A549 (cell line): ENCODE results near the gene NDUFA1.

Source experiments
- CHD4 ChIP-seq: fragments of 200-600 bp; sonication (generic); IDR thresholded peaks from 2 replicates; pipeline ENCODE4 v1.6.1; 2016; ENCODE audit warnings: antibody characterized with exemption, mild to moderate bottlenecking, borderline replicate concordance
- ESRRA ChIP-seq: fragments of 150-350 bp; IDR thresholded peaks from 2 replicates; pipeline ENCODE4 v1.6.1; 2014; ENCODE audit warnings: mild to moderate bottlenecking, low read length, borderline replicate concordance
- JUN ChIP-seq, 2 experiments: fragments of >200 bp; sonication (Bioruptor Twin); formaldehyde crosslinking; IDR thresholded peaks; 2 replicates in 1 of 2; 3 replicates in 1 of 2; pipeline ENCODE4 v1.6.1; 2016 to 2017
- POLR2A ChIP-seq: IDR thresholded peaks from 2 replicates; pipeline ENCODE4 v1.6.1; 2012; ENCODE audit warnings: mild to moderate bottlenecking, low read length
- RAD21 ChIP-seq, 2 experiments: fragments of >200 bp in 1 of 2; sonication (Bioruptor Twin) in 1 of 2; formaldehyde crosslinking in 1 of 2; IDR thresholded peaks in 1 of 2; conservative IDR thresholded peaks in 1 of 2; 2 replicates in 1 of 2; 3 replicates in 1 of 2; pipeline ENCODE4 v1.6.1; 2012 to 2018; ENCODE audit warnings: inconsistent platforms in 1 of 2
- RARB ChIP-seq: fragments of 250-450 bp; sonication (Bioruptor Pico); IDR thresholded peaks from 2 replicates; pipeline ENCODE4 v1.8.0; 2021; ENCODE audit warnings: mild to moderate bottlenecking, moderate library complexity
- RCOR1 ChIP-seq: fragments of 150-350 bp; IDR thresholded peaks from 2 replicates; pipeline ENCODE4 v1.6.1; 2014; ENCODE audit warnings: antibody characterized with exemption, low read length, low read depth
- RFX5 ChIP-seq: fragments of 450-650 bp; IDR thresholded peaks from 2 replicates; pipeline ENCODE4 v1.7.1; 2014; ENCODE audit warnings: antibody characterized with exemption, mild to moderate bottlenecking, moderate library complexity
- TF ChIP-seq, protein P1 (sequence below): fragments of >200 bp; sonication (Bioruptor Twin); formaldehyde crosslinking; IDR thresholded peaks from 3 replicates; pipeline ENCODE4 v1.5.1; 2016
- TF ChIP-seq, protein P2 (sequence below): IDR thresholded peaks from 2 replicates; pipeline ENCODE4 v1.6.1; 2012

DNA sequence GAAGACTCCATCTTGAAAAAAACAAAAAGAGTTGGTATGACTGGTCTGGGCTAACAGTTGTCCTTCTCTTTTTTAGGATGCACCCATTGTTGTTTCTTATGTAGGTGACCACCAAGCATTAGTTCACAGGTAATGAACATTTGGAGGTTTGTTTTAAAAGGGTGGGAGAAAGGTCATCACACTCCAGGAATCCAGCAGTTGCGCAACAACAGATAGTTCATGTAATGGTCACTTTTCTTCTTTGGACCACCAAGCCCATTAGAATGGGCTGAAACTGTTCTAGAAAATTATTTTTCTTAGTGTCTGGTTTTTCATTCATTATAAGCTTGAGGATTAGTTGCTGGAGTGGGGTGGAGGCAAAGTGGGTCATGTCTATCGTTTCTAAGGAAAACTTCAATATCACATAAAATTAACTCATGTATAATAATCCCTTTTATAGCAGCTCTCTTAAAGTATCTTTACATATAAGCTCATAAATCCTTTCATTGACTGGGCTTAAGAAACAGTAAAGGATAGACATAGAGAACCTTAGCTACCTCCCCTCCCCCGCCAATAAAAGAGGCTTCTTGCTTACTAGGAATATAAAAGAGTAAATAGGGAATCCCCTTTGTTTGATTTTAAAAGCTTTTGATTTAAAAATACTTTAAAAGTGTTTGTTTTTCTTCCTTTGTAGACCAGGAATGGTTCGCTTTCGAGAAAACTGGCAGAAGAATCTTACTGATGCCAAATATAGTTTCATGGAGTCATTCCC lies 48.4 kb downstream of the NDUFA1 start:
- no peak for TF ChIP-seq JUN (IDR thresholded peaks at IDR 0.05)
- TF ChIP-seq, protein P1, sequence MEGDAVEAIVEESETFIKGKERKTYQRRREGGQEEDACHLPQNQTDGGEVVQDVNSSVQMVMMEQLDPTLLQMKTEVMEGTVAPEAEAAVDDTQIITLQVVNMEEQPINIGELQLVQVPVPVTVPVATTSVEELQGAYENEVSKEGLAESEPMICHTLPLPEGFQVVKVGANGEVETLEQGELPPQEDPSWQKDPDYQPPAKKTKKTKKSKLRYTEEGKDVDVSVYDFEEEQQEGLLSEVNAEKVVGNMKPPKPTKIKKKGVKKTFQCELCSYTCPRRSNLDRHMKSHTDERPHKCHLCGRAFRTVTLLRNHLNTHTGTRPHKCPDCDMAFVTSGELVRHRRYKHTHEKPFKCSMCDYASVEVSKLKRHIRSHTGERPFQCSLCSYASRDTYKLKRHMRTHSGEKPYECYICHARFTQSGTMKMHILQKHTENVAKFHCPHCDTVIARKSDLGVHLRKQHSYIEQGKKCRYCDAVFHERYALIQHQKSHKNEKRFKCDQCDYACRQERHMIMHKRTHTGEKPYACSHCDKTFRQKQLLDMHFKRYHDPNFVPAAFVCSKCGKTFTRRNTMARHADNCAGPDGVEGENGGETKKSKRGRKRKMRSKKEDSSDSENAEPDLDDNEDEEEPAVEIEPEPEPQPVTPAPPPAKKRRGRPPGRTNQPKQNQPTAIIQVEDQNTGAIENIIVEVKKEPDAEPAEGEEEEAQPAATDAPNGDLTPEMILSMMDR, result no peak
- no peak for TF ChIP-seq RARB
- TF ChIP-seq RFX5, result no peak
- TF ChIP-seq POLR2A, result no peak
- TF ChIP-seq RCOR1, result no peak
- TF ChIP-seq, protein P2, sequence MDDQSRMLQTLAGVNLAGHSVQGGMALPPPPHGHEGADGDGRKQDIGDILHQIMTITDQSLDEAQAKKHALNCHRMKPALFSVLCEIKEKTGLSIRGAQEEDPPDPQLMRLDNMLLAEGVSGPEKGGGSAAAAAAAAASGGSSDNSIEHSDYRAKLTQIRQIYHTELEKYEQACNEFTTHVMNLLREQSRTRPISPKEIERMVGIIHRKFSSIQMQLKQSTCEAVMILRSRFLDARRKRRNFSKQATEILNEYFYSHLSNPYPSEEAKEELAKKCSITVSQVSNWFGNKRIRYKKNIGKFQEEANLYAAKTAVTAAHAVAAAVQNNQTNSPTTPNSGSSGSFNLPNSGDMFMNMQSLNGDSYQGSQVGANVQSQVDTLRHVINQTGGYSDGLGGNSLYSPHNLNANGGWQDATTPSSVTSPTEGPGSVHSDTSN, result no peak
- no peak for TF ChIP-seq CHD4
- no peak for TF ChIP-seq RAD21 (conservative IDR thresholded peaks at IDR 0.05 in 1 of 2, IDR thresholded peaks at IDR 0.05 in 1 of 2)
- TF ChIP-seq ESRRA, result no peak
